ENCODE measurements around the gene ITPRID2.

The ITPRID2 gene

DNA sequence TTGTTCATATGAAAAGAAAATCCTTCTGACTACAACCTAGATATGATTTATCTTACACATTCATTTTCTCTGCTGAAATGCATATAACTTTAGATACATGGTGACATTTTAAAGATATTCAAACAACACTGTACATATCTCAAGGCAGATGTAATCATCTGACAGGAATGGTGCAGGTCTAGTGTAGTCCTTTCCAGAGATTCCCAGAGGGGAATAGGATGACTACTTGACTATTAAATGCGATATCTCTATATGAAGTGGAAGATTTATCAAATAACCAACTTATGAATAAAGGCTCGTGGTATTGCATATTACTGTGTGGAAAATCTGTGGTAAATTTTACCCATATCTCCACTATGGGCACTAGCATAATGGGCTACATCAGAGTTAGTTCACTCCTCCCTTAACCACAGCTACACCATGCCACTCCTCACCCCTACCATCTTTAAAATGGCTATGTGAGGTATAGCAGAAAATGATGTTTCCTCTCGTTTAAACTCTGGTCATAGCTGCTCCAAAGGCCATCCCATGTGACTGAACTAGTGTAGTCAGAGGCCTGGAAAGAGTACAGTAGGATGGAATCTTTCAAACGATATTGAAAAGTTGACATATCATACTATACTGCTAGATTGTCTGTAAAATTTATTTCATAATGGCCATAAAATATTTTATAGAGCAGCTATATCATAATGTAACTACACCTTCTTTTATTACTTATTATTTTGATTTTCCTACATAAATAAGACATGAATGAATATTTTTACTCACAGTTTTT, 9.1 kb upstream of the ITPRID2 start:
- no peak for DNase-seq

DNA sequence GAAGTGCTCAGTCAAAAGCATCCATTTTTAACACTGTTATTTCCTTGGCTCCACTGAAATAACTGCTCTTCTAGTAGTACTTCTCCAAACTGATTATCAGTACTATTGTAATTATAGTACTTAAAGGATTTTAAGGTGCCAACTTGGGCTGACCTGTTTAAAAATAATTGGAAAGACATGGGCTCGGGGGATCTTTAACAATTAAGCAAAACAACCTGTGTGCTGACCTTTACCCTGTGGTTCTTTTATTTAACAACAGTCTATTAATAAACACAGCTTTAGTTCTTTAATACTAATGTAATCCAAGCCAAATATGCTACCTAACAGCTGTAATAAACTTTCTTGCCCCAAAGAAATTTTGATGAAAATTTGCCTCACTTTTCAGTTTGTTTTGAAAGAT, 6.9 kb upstream of the ITPRID2 start:
- DNase-seq = no peak

DNA sequence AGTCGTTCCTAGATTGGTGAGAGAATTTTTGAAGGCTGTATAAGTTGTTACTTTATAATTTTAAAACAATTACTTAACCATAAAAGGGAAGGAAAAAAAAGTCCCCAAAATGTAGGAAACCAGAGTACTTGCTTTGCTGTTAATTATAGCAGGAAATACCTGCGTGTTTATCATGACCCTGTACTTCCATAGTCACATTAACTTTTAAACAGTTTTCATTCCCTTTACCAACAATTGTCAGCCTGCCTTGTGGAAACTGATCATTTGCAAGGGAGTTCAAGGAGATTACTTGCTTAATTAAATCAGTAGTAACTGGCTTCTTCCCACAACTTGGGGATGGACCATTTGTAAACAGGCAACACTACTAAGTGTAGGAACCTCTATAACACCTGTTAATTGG, 6.4 kb upstream of the ITPRID2 start:
- DNase-seq = no peak

DNA sequence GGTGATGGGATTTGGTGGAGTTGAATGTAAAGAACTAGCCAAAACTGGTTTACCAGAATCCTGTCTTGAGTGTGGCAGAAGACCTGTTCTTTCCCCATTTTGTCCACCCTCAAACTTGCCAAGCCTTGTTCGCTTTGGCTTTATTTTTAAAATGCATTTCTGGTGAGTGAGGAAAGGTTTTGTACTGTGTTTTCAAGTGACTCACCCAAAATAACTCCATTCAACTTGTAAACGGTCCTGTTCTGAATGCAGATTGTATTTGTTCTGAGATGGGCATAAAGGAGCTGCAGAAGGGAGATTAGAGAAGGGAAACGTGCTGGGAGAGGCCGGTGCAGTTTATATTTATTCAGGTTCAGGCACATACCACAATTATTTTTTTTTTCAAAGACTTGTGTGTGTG, 5.3 kb upstream of the ITPRID2 start:
- no peak for DNase-seq

DNA sequence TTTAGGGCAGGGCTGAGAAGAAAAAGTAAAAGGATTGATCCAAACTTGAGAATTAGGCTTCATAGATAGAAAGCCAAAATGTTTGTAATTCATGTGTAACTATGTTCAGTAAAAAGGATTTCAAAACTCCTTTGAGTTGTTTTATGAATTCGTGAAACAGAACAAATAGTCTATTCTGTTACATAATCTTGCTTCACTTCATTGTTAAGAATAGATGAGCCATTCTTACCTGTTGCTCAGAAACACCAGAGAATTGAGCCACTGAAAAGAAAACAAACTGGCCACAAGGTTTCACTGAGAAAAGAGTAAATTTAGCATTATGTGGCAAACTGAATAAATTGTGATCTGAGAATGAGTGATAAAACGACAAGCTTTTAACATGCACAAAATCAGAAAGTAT, 4.5 kb upstream of the ITPRID2 start:
- no peak for DNase-seq

DNA sequence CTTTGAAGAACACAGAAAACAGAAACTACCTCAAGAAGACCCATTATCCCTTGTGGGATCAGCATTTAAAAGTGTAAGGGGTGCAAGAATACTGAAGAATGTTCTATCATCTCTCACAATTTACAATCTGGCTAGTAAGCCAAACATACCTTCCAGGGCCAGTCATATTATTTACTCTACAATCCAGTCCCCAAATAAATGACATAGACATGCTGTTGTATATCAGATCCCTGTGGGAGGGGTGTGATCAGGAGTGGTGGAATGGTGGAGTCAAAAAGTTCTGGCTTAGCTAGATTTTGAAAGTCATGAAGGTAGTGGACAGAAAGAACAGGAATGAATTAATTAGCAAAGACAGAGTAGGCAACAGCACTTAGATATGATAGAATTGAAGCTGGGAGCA, 1.8 kb upstream of the ITPRID2 start:
- no peak for DNase-seq

DNA sequence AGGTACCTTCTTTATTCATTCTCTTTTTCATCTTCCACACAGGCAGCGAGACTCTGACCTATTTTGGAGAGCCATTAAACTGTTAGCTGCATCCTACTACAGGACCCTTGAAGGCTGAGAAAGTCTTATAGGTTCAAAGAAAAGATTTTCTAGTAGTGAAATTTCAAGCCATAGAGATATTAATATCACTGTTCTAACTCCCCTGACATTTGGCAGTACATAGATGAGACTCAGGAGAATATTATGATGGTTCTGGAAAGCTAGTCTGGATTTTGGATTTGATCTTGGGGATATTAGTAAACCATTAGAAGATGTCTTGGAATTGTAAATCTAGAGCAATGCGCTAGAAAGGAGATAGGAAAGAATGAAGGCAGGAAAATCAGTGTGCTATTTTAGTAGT, 1.3 kb upstream of the ITPRID2 start:
- no peak for DNase-seq

DNA sequence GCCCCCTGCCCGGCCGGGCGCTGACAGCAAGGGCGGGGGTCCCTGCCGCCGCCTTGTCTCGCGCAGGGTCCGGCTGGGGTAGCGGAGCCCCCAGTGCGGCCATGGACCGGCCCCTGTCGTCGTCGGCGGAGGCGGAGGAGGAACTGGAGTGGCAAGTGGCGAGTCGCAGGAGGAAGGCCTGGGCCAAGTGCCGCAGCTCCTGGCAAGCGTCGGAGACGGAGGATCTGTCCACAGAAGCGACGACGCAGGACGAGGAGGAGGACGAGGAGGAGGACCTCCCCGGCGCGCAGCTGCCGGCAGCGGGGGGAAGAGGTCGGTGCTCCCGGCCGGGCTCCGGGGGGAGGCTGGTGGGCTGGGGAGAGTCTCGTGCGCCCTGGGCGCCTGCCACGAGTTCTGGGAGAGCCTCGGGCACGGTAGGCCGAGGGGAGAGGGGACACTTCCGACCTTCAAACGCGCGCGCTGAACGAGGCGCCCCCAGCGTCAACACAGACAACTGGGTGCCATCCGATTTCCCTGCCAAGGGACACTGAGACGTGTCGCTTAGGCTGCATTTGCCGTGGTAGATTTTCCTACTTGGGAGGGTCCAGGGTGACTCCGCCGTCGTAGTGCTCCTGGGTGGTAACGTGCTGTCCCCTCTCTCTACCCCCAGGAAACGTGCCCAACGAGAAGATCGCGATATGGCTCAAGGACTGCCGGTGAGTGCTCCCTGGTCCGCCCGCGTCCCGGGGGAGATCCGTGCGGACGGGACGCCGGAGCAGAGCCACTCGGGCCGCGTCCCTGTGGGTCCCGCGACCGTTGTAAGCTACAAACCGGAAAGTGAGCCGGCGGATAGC, 652 bp downstream of the ITPRID2 start:
- DNase-seq = peak; percentile 72 to 77

DNA sequence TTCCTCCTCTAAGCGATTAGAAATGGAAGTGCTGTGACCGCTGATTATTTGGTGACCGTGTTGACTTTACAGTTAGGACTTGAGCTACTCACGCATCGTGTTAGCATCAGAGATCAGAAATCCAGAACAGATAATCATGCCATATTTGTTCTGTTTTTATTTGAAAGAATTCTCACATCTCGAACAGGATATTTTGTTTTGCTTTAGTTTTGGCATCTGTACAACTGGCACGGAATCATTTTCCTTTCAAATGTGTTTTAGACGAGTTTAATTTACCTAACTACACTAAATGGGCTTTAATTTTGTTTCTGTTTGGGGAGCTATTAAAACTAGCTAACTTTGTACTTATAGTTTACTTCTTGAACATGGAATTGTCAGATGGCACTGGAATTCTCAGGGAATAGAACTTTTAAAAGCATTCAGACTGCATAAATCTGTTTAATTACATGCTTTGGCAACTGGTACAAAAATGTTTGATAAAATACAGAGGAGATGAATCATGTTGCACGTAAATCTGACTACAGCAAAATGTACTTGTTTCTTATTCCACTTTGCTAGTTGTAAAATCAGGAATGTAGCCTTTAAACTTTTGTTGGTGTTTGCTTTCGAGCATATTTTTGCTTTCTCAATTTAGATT, 1.4 kb downstream of the ITPRID2 start:
- DNase-seq = peak in 1 of 2 donors; percentile 9

DNA sequence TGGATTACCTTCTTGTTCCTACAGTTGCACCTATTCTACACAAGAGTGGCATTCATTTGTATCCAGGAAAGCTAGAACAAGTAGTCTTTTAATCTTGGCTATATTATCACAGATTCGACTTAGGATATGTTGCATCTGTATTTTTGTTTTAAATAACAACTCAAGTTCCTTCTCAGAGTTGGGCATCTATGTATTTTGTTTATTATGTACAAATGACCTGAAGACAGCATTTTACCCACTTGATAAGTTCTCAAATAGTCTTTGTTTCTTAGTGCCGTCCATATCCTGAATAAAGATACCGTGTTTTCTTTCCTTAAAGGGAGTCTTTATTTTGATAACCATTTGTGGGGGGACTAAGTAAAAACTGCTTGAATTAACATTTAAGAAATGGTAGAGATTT, 2.9 kb downstream of the ITPRID2 start:
- no peak for DNase-seq

DNA sequence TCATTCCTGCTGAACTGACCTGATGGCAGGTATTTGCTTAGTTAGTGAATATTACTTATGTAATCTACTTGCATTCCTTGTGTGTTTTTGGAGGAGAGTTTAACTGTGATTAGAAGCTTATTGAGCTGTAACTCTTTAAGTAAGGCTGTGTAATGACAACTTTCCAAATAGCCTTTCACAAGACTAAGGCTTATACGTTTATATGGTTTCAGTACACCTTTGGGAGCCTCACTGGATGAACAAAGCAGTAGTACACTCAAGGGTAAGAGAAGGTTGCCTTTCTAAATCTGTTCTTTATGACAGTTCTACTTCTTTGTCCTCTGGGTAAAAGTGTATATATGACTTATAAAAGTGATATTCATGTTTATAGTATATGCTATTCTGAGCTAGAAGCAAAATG, 4.3 kb downstream of the ITPRID2 start:
- DNase-seq = no peak

DNA sequence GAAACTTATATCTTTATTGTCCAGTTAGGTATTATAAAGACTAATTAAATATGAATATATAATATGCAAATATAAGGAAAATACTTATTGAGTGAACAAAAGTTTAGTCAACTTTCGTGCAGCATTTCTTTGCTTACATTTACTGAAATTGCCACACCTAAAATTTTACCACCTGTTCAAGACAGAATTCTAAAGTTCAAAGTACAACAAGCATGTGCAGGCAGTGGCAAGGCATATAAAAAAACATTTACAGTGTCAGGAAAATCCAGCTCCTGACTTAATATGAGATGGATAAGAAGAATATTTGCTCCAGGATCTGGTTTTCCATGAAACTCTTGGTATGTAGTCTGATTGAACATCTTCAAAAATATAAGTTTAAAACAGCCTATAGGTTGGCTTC, 4.8 kb downstream of the ITPRID2 start:
- DNase-seq = no peak

DNA sequence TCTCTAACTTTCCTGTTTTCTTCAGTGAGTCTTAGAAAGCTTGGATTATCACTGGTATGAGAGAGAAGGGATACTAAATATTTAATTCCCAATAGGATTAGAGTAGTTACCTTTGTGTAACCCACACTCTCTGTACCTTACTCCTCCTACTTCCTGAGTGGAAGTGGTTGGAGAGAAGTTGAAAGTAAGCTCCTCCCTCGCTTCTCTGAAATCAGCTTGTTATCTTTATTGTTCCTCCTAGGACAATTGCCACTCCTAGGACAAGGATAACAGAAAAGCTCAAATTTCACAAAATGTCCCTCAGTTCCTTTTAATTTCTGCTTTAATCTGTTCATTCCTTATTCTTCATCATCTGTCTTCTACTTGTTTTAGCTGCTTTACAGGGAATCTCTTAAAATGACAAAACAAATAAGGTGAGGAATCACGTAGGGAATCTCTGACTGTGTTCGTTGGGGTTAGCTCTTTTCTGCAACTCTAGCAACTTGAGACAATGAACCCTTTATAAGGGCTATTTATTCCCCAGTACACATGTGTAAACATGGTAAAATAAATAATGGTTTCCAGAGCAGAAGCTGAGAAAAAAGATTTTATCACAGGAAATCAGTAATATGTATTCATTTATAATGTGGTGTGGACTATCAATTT, 8.6 kb downstream of the ITPRID2 start:
- DNase-seq = no peak

DNA sequence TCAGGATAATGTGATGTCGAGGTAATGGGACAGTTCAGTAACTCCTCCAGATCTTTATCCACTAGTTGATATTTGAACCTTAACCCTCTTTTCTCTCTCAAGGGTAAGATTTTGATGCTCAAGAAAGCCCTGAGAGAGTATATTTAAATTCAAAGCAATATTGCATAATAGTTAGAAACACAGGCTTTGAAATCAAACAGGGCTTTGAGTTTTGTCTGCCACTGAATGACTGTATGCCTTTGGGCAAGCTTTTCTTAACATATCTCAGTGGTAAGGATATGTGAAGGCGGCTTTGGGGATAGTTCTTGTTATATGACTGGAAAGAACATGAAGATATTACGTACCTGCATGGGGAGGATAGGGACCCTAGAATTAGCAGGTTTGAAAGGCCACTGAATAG, 11.1 kb downstream of the ITPRID2 start:
- DNase-seq = no peak

DNA sequence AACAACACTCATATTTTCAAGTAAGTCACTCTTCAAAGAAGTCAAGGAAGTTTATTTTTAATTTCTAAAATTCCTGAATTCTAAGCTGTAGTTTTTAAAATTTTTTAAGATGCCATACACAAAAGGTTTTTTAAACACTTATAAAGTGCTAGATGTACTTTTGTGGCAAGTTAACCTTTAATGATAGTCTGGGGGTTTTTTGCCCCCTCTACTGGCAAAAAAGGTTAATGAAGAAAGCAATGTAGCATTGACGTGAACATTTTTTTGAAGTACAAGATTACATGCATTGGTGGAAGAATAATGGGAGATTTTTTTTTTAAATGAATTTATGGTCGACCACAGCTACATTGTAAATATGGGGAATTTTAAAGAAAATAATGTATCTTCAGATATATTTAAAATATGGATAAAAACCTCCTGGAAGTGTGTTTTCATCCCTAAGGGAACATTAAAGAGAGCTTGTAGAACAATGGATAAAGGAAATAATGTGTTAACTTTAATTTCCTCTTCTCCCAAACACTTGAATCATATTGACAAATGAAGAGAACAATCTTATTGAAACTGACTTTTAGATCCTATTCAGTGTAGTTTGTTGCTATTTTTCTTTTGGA, 12.6 kb downstream of the ITPRID2 start:
- DNase-seq = peak in 1 of 2 donors; percentile 55

DNA sequence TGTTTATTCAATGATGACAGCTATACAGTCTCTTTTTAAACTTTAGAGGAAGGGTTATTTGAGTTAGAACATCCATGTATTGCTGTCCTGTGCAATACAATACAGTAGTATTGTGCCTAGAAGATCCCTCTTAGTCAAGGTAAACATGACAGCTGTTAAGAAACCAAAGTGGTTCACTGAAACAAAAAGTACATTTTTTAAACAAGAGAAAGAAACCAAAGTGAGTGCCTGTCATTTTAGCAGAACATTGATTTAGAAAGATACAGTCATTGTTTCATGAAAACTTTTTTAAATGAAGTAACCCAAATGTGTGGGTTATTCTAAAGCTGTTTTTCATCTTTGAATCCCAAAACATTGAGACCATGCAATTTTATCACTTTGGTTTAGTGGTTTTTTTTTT, 15.5 kb downstream of the ITPRID2 start:
- peak; percentile 58 to 70 for DNase-seq

DNA sequence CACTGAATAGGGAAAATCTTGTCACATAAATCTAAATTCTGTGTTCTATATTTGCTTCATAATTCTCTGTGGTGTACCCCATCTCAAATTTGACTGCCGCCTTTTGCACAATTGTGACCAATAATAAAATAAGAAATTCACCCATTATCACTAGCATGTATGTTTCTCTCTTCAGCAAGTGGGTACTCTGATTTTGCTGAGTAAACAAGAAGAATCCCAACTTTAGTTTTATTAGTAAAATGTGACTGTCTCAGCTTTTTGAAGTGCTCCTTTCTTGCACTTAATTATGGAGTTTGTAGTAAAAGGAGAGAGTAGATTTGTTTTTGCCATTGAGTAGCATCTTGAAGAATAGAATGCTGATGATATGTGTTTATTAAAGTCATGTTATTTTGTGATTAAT, 16.1 kb downstream of the ITPRID2 start:
- DNase-seq = no peak

DNA sequence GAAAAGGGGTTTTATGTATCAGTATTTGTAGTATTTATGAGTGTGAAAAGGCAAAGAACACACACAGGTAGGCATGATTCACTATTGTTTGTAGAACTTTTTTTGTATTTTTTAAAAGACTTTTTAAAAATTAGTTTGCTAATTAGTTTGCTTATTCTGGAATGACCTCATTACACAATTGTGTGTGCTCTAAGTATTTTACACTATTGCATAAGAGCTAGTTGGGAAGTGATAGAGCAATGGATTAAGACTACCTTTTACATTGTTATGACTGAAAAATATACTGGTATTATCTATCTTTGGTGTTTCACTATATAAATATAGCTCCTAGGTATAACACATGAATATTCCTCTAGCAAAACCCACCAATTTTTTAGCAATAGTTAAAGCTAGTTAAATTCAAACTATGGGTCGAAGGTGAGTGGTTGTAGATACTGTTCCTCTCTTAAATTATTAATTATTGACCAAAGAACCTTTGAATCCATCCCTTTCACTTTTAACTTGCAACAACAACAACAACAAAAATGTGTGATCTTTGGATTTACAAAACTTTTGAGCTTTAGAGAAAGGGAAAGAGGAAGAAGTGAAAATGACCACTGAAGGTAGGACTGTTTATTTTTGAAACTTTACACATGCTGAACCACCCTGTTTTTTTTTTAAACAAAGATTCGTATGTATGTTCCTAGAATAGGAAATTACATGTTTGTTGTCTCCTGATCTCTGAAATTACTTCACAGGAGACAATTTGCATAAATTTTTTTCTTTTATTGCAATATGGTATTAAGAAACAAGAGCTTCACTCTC, 18.7 kb downstream of the ITPRID2 start:
- peak; percentile 83 to 90 for DNase-seq

DNA sequence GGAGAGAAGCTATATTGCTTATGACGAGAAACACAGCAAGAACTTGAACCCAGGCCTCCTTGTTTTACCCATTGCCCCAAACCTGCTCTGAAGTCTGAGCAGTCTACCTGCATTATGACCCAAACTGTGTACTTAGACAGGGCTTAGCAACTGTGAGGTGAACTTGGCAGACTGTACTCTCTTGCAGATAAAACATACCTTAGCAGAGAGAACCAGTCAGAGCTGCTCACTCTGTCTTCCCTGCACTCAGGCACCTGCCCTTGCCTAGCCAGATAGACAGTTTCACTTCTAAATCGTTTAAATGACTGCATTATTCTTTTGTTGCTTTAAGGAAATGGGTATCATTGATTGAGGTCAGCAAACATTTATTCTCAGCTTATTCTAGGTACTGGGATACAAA, 20.3 kb downstream of the ITPRID2 start:
- DNase-seq = no peak

DNA sequence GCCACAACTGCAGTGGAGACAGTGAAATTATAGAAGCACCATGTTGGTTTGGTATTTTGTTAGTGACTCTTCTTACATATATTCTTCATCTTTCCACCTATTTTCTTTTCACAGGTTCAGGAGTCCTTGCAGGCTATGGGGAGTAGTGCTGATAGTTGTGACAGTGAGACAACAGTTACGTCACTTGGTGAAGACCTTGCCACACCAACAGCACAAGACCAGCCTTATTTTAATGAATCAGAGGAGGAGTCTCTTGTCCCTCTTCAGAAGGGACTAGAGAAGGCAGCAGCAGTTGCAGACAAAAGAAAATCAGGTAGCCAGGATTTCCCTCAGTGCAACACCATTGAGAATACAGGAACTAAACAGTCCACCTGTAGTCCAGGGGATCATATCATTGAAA, 23.6 kb downstream of the ITPRID2 start:
- DNase-seq = peak; percentile 21 to 54

DNA sequence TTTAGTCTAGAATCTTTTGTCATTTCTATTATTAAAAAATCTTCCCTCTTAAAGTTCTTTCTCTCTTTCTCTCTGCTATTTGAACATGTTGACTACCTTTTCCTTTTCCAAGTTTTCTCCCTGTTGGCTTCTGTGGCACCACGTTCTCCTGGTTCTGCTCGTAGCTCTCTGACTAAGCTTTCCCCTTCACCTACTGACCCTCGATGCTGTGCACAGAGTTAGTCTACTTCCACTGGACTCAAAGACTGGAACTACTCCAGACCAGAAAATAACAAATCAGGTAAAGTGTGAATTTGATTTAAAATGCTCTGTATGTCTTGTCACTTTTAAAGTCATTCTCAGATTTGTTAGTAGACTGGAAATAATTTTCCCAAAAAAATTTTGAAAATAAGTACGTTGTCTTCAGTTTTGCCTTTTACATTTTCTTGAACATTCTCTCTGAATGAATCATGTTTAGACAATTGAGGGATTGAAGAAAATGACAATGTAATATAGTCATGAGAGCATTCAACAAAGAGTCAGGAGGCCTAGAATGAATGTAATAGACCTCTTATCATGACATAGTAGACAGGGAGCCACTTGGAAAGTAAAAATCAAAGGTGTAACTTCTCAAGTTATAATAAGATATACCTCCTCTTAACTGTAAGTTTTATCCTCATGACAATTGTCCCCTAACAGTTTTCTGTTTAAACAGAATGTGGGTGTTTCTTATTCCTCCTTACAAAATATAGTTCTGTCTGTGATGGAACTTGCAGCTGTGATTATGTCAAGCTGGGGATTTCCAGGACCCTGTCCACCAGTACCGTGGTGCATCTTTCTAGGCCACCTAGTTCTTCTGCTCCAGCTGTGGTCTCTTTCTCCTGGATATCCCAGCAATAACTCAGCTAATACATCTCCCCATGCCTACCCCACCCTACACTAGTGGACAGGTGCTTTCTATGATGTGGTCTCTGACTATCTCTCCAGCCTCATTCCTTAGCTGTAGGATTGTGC, 25.5 kb downstream of the ITPRID2 start:
- peak; percentile 11 to 51 for DNase-seq

Data from inflammatory macrophage treated with lipopolysaccharide for 1 hour (primary cell).